GM21390 (cell line): ENCODE data around the gene SCN2B.

Experiments
- ATAC-seq: cut with Tn5 transposase; IDR thresholded peaks from one replicate; pipeline ENCODE4 v1.9.1; 2021; ENCODE audit not compliant: unreplicated experiment

The SCN2B gene

DNA sequence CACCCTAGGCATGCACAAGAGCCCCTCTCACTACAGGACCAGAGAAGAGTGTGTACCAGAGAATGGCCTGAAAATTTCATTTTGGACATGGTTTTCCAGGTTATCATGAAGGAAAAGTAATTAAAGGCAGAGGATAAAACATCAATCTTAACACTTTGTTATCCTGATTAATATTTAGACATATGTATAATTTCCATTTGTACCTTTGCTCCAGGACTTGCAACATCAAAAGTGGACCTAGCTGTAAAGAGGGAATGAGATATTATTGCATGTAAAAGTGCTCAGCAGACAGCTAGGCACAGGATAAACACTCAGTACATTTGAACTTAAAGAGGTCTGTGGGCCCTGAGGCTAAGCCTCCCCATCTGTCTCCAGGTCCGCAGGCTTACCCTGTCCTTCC lies 21.8 kb downstream of the SCN2B start:
- ATAC-seq, result no peak

GRCh38 chr11:118153976-118154375 lies 22.5 kb downstream of the SCN2B start:
- no peak for ATAC-seq

- no peak for ATAC-seq
These were observed 22.9 kb downstream of the SCN2B start for GRCh38 chr11:118153516-118153915.

GRCh38 chr11:118152552-118153471 lies 23.6 kb downstream of the SCN2B start, which contains the start of gene SCN4B:
SCN4B (minus strand) TSS chr11:118152823; CDS start chr11:118152673, 150 bp downstream.
- ATAC-seq, result no peak

- no peak for ATAC-seq
These were observed 24.4 kb downstream of the SCN2B start for GRCh38 chr11:118152020-118152551.

DNA sequence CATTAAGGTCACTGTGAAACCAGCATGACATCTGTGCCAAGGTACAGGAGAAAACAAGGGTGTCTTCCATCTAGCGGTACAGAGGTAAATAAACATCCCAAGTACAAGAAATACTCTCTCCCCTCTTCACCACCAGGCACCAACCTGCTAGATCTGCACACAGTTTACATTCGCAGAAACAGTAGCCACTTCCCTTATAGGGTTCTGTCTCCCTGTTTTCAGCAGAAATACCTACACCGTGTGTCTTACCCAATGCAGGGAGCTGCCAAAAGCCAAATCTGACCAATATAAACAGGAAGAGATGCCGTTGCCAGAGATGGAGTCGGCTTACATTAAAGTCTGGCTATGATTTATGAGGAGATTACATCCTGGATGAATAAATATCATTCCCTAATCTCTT lies 25.0 kb downstream of the SCN2B start:
- no peak for ATAC-seq

DNA sequence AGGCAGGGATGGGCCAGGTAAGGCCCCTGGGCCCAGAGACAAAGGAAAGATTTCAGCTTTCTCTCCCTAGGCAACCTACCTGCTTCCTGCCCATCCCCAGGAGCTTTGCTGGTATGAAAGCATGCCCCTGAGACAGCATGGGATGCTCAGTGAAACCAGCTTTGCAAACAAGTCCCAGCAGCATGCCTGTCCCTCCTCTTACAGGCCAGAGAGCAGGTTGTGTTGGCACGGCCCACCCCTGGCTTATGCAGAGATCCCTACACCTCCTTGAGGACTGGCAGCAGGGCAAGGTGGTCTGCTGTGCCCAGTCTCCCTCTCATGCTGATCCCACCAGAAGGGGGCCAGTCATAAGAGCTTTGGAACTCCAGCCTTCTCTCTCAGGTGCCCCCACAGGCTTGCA lies 26.9 kb downstream of the SCN2B start:
- no peak for ATAC-seq

GRCh38 chr11:118148856-118149255 lies 27.6 kb downstream of the SCN2B start:
- no peak for ATAC-seq

- ATAC-seq, result no peak
These were observed 28.2 kb downstream of the SCN2B start for GRCh38 chr11:118148240-118148639.

DNA sequence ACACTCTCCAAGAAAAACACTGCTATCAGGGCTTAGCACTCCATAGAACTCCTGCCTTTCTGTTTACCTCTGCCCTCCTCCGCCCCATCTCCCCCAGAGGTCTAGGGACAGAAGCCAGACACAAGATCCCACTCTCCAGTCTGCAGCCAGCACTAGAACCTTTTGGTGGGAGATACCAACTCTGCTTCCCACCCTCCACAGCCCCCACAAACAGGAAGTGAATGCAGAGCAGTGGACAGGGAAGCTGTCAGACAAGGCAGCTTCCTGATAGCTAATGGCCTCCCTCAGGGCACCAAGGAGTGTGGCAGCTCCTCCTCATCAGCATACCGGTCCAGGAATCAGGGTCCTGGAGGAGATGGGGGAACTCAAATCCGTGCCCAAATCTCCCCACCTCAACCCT lies 28.9 kb downstream of the SCN2B start:
- ATAC-seq, result no peak

GRCh38 chr11:118146554-118146953 lies 29.9 kb downstream of the SCN2B start:
- no peak for ATAC-seq

- ATAC-seq, result peak; percentile 72
These were observed 30.9 kb downstream of the SCN2B start for GRCh38 chr11:118145285-118146227.

GRCh38 chr11:118144301-118145268 lies 31.9 kb downstream of the SCN2B start:
- no peak for ATAC-seq

DNA sequence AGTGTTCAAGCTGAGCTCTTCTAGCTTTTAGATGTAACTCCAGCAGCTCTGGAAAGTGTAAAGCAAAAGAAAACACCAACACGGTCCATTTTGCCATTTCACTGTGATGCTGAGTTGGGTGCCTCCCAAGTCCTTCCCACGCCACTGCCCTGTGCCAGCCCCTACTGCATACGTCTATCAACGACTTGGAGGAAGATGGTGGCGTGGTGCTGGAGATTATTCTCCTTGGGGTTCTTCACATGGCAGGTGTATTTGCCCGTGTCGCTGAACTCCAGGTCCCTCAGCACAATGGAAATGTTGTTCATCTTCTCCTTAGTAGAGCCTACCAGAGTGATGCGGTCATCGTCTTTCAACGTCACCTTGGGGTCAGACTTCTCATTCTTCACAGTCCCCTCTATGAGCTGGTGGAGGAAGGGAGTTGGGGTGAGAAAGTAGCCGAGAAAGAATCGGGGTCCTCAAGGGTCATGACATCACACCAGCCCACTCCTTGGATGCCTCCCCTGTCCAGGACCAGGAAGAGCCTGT lies 32.7 kb downstream of the SCN2B start:
- no peak for ATAC-seq

GRCh38 chr11:118142809-118143208 lies 33.6 kb downstream of the SCN2B start:
- no peak for ATAC-seq

GRCh38 chr11:118142081-118142480 lies 34.4 kb downstream of the SCN2B start:
- ATAC-seq, result no peak

DNA sequence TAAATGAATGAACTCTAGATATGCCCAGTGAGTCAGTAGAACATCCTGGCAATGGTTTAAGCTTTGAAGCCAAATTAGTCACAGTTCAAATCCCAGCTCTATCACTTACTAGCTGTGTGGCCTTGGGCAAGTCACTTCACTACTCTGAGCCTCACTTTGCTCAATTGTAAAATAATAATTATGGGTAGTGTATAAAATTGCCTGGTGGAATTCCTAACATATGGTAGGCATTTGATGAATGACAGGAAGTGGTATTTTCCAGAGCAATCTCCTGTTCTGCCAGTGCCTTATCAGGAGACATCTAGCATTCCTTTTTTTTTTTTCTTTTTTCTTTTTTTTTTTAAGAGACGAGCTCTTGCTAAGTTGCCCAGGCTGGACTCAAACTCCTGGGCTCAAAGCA lies 36.9 kb downstream of the SCN2B start:
- no peak for ATAC-seq

DNA sequence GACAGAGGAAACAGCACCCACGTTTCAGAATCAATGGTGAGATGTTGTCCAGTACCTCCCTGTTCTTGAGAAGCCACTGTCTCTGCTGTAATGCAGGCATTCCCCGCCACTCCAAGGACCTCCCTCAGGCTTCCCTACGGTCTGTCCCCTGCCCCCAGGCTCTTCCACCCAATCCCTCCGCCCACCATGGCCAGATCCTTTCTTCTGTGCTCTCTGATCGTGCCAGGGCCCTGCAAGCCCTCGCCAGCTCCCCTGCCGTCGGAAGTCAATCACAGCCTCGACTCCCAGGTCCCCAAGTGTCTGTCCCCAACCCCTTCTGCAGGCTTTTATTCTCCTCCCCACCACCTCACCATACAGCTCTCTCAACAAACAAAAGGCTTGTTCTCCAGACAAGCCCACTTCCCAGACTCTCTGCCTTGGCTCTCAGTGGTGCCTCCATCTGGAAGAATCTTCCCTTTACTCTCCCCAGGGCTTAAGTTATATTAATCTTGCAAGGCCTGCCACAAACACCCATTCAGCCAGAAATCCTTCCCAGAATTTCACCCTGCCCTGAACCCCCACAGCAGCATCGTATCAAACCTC lies 37.5 kb downstream of the SCN2B start:
- ATAC-seq, result no peak

GRCh38 chr11:118136801-118137200 lies 39.6 kb downstream of the SCN2B start:
- no peak for ATAC-seq

- ATAC-seq, result no peak
These were observed 40.1 kb downstream of the SCN2B start for GRCh38 chr11:118136341-118136740.
